HFF-Myc (cell line): Measurements from ENCODE around the gene CYP2F1.
"Not testable (repeated sequence)": the region's sequence is repeated elsewhere in the genome, so short reads cannot be mapped to it uniquely, and the experiment has no call there.

Experiments used
- DNase-seq: peaks from one replicate; pipeline ENCODE4 v3.0.0-alpha.2; 2011; ENCODE audit warnings: low read depth; ENCODE audit errors: extremely low read depth
- H3K4me3 ChIP-seq: replicated peaks from 2 replicates; pipeline ENCODE4 v1.5.1; 2011; ENCODE audit warnings: low read depth, mild to moderate bottlenecking, control low read depth, low read length
- CTCF ChIP-seq: IDR thresholded peaks from 2 replicates; pipeline ENCODE4 v1.5.1; 2012; ENCODE audit warnings: mild to moderate bottlenecking, low read depth, low read length, control low read depth; ENCODE audit errors: missing control alignments

CYP2F1 gene

DNA sequence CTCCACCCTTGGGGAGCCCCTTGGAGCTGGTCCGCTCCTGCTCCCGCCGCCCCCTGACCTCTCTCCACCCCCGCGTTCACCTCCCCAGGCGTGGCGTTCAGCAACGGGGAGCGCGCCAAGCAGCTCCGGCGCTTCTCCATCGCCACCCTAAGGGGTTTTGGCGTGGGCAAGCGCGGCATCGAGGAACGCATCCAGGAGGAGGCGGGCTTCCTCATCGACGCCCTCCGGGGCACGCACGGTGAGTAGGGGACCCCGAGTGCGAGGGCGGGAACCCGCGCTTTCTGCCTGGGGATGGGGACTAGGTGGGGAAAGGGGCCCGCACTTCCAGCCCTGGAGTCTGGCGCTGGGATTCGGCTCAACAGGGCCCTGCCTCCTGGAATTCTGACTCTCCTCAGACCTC is 24.3 kb upstream of the CYP2F1 start:
- H3K4me3 ChIP-seq, result no peak overlapping the region
- no peak for TF ChIP-seq CTCF
- no peak for DNase-seq

DNA sequence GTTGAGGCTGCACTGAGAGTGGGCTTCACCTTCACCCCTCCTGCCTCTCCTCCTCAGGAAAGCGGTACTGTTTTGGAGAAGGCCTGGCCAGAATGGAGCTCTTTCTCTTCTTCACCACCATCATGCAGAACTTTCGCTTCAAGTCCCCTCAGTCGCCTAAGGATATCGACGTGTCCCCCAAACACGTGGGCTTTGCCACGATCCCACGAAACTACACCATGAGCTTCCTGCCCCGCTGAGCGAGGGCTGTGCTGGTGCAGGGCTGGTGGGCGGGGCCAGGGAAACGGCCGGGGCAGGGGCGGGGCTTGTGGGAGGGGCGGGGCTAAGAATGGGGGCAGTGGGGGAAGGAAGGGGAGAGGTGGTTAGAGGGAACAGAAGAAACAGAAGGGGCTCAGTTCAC is 18.5 kb upstream of the CYP2F1 start:
- H3K4me3 ChIP-seq, result no peak overlapping the region
- DNase-seq, result no peak
- no peak for TF ChIP-seq CTCF

DNA sequence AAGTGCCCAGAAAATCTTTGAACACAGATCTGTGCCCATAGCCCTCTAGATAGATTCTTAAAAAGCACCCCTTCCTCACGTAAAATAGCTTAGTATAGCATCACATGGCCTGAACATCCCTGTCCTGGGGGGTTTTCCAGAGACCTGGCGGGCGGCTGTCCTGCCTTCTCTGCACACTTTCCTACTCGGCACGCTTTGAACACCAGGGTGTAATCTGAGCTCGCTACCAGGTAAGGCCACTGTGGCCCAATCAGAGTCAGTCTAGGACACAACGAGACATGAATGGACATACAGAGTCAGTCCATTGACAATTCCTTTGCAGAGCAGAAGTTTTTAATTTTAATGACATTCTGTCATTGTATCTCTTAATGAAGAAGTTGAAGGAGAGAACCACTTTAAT is 17.9 kb upstream of the CYP2F1 start:
- H3K4me3 ChIP-seq, result no peak overlapping the region
- DNase-seq, result no peak
- TF ChIP-seq CTCF, result no peak

DNA sequence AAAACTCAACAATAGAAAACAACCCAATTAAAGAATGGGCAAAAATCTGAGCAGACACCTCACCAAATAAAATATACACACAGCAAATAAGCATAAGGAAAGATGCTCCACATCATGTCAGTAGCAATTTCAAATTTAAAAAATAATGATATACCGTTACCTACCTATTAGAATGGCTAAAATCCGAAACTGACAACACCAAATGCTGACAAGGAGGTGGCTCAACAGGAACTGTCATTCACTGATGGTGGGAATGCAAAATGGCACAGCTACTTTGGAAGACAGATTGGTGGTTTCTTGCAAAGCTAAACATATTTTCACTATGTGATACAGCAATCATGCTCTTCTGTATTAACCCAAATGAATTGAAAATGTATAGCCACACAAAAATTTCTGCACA is 16.9 kb upstream of the CYP2F1 start:
- TF ChIP-seq CTCF, result no peak
- no peak overlapping the region for H3K4me3 ChIP-seq
- no peak for DNase-seq

- TF ChIP-seq CTCF, result no peak
- DNase-seq, result no peak
- H3K4me3 ChIP-seq, result no peak overlapping the region
Measured at GRCh38 chr19:41098762-41099161, 15.5 kb upstream of the CYP2F1 start.

DNA sequence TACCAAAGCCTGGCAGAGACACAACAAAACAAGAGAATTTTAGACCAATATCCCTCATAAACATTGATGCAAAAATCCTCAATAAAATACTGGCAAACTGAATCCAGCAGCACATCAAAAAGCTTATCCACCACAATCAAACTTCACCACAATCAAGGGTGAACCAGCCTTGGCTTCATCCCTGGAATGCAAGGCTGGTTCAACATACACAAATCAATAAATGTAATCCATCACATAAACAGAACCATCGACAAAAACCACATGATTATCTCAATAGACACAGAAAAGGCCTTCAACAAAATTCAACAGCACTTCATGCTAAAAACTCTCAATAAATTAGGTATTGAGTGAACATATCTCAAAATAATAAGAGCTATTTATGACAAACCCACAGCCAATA is 12.0 kb upstream of the CYP2F1 start:
- H3K4me3 ChIP-seq, DNase-seq: not testable (repeated sequence)

DNA sequence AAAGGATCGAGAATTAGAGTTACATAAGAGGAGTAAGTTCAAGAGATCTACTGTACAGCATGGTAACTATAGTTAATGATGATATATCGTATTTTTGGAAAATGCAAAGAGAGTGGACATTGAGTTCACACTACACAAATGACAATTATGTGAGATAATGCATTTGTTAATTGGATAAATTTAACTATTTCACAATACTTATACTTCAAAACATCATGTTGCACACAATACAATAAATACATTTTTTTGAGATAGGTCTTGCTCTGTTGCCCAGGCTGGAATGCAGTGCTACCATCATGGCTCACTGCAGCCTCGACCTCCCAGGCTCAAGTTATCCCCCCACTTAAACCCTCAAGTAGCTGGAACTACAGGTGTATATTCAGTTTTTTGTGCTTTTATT is 8.1 kb upstream of the CYP2F1 start:
- H3K4me3 ChIP-seq, result no peak overlapping the region
- no peak for DNase-seq
- TF ChIP-seq CTCF, result no peak
